IMR-90 (cell line): ENCODE results near the gene ZNF385B. TPM values are rescaled to one million over a fixed set of nuclear protein-coding genes. Genes with fewer than 3 reads are reported as not detected.

Experiments used
- ATAC-seq: fragments of 200-7000 bp; cut with Tn5 transposase; 2 replicates; pipeline ENCODE4 v1.9.1; 2020; ENCODE audit warnings: low read depth, mild to moderate bottlenecking, moderate library complexity
- BruUV-seq: library from RNA; stranded (reverse); fragments of 400-500 nt; replicated peaks from 2 replicates; lab custom pipeline; 2021; lab: Mats Ljungman, UMichigan
- CTCF ChIA-PET: fragments of 300-600 bp; formaldehyde crosslinking; extraction: SDS; loops from one replicate; lab custom pipeline; 2021; ENCODE audit warnings: antibody characterized with exemption; lab: Yijun Ruan, JAX
- POLR2A ChIA-PET: fragments of 300-600 bp; sonication (Branson Sonifier 250); formaldehyde crosslinking; loops from one replicate; lab custom pipeline; 2022; ENCODE audit warnings: antibody characterized with exemption; ENCODE audit not compliant: unreplicated experiment; lab: Charles Lee
- DNase-seq: peaks from one replicate; pipeline ENCODE4 v3.0.0; 2013
- H2AFZ ChIP-seq: replicated peaks from 2 replicates; pipeline ENCODE3; 2013; ENCODE audit warnings: low read length, mild to moderate bottlenecking; ENCODE audit not compliant: poor library complexity
- H2AK5ac ChIP-seq: 2 replicates; pipeline ENCODE4 v1.6.1; 2013; ENCODE audit warnings: low read depth, low read length, inconsistent platforms
- H2AK9ac ChIP-seq: replicated peaks from 2 replicates; pipeline ENCODE3; 2013; ENCODE audit warnings: mild to moderate bottlenecking, low read depth, low read length, moderate library complexity; ENCODE audit not compliant: poor library complexity
- H2BK120ac ChIP-seq: 2 replicates; pipeline ENCODE4 v1.6.1; 2013; ENCODE audit warnings: low read depth, low read length, inconsistent platforms
- H2BK15ac ChIP-seq: 3 replicates; pipeline ENCODE4 v1.6.1; 2013; ENCODE audit warnings: low read depth, low read length, inconsistent platforms
- H2BK20ac ChIP-seq: 2 replicates; pipeline ENCODE4 v1.6.1; 2013; ENCODE audit warnings: low read depth, mild to moderate bottlenecking, inconsistent platforms, low read length, moderate library complexity
- H2BK5ac ChIP-seq: 2 replicates; pipeline ENCODE4 v1.6.1; 2013; ENCODE audit warnings: mild to moderate bottlenecking, low read depth, low read length, inconsistent platforms; ENCODE audit not compliant: poor library complexity, severe bottlenecking
- H3K14ac ChIP-seq: replicated peaks from 2 replicates; pipeline ENCODE4 v1.6.1; 2013; ENCODE audit warnings: low read depth, low read length, inconsistent platforms
- H3K18ac ChIP-seq: 2 replicates; pipeline ENCODE4 v1.6.1; 2013; ENCODE audit warnings: low read depth, low read length, control low read depth
- H3K23ac ChIP-seq: 2 replicates; pipeline ENCODE4 v1.6.1; 2013; ENCODE audit warnings: low read depth, low read length, inconsistent platforms
- H3K27ac ChIP-seq: 2 replicates; pipeline ENCODE4 v1.5.1; 2013; ENCODE audit warnings: mild to moderate bottlenecking, control low read depth, low read length; ENCODE audit not compliant: insufficient read depth
- H3K27me3 ChIP-seq: 2 replicates; pipeline ENCODE4 v1.6.1; 2013; ENCODE audit warnings: low read length; ENCODE audit not compliant: control insufficient read depth, insufficient read depth
- H3K36me3 ChIP-seq: 2 replicates; pipeline ENCODE4 v1.6.1; 2013; ENCODE audit warnings: low read length, mixed read lengths; ENCODE audit not compliant: control insufficient read depth, insufficient read depth
- H3K4ac ChIP-seq: 2 replicates; pipeline ENCODE4 v1.6.1; 2013; ENCODE audit warnings: low read depth, low read length, inconsistent platforms
- H3K4me1 ChIP-seq: 2 replicates; pipeline ENCODE4 v1.6.1; 2013; ENCODE audit warnings: low read length, mixed read lengths; ENCODE audit not compliant: control insufficient read depth, insufficient read depth
- H3K4me2 ChIP-seq: 2 replicates; pipeline ENCODE4 v1.6.1; 2013; ENCODE audit warnings: low read depth, mild to moderate bottlenecking, control low read depth, low read length, moderate library complexity
- H3K4me3 ChIP-seq: 2 replicates; pipeline ENCODE4 v1.5.1; 2013; ENCODE audit warnings: low read depth, mild to moderate bottlenecking, control low read depth, low read length, moderate library complexity; ENCODE audit not compliant: insufficient read depth
- H3K56ac ChIP-seq: 2 replicates; pipeline ENCODE4 v1.6.1; 2013; ENCODE audit warnings: low read length, inconsistent platforms; ENCODE audit not compliant: insufficient read depth; ENCODE audit errors: extremely low read depth
- H3K79me1 ChIP-seq, 2 experiments: 2 replicates each; pipeline ENCODE4 v1.6.1; 2013; ENCODE audit warnings: low read length in 2 of 2, inconsistent platforms in 1 of 2, low read depth in 1 of 2
- H3K9ac ChIP-seq: 2 replicates; pipeline ENCODE4 v1.6.1; 2013; ENCODE audit warnings: low read depth, low read length, control low read depth
- H3K9me1 ChIP-seq: 2 replicates; pipeline ENCODE4 v1.6.1; 2013; ENCODE audit warnings: low read length, inconsistent platforms; ENCODE audit not compliant: insufficient read depth
- H3K9me3 ChIP-seq: 2 replicates; pipeline ENCODE4 v1.6.1; 2013; ENCODE audit warnings: low read length; ENCODE audit not compliant: control insufficient read depth, insufficient read depth
- H4K20me1 ChIP-seq: 2 replicates; pipeline ENCODE4 v1.6.1; 2013; ENCODE audit warnings: low read length, inconsistent platforms; ENCODE audit not compliant: insufficient read depth
- H4K5ac ChIP-seq: 2 replicates; pipeline ENCODE4 v1.6.1; 2013; ENCODE audit warnings: mild to moderate bottlenecking, low read depth, low read length, control low read depth
- H4K8ac ChIP-seq, 2 experiments: 2 replicates each; pipeline ENCODE4 v1.6.1; 2013; ENCODE audit warnings: low read depth in 2 of 2, low read length in 2 of 2, control low read depth in 1 of 2, inconsistent platforms in 1 of 2
- H4K91ac ChIP-seq: 2 replicates; pipeline ENCODE4 v1.6.1; 2013; ENCODE audit warnings: low read depth, low read length, inconsistent platforms; ENCODE audit not compliant: insufficient read depth
- BHLHE40 ChIP-seq: fragments of 150-350 bp; IDR thresholded peaks from 2 replicates; pipeline ENCODE4 v1.6.1; 2016; ENCODE audit warnings: mild to moderate bottlenecking, low read depth, low read length
- CEBPB ChIP-seq: IDR thresholded peaks from 2 replicates; pipeline ENCODE4 v1.6.1; 2012; ENCODE audit warnings: low read depth, low read length, improper control_type of control experiment
- CHD1 ChIP-seq: IDR thresholded peaks from 2 replicates; pipeline ENCODE4 v1.6.1; 2012; ENCODE audit warnings: low read depth, low read length, improper control_type of control experiment
- CTCF ChIP-seq: conservative IDR thresholded peaks from 2 replicates; pipeline ENCODE4 v1.5.1; 2012; ENCODE audit warnings: mild to moderate bottlenecking, low read depth, low read length, improper control_type of control experiment
- FOS ChIP-seq: fragments of 150-350 bp; IDR thresholded peaks from 2 replicates; pipeline ENCODE4 v1.6.1; 2016; ENCODE audit warnings: low read depth, low read length
- MAFK ChIP-seq: IDR thresholded peaks from 2 replicates; pipeline ENCODE4 v1.6.1; 2012; ENCODE audit warnings: low read depth, low read length, improper control_type of control experiment
- MAZ ChIP-seq: IDR thresholded peaks from 2 replicates; pipeline ENCODE4 v1.6.1; 2012; ENCODE audit warnings: low read depth, mild to moderate bottlenecking, low read length, improper control_type of control experiment, moderate library complexity, borderline replicate concordance
- MXI1 ChIP-seq: IDR thresholded peaks from 2 replicates; pipeline ENCODE4 v1.6.1; 2012; ENCODE audit warnings: low read depth, mild to moderate bottlenecking, low read length, moderate library complexity, borderline replicate concordance
- NFE2L2 ChIP-seq: fragments of 150-350 bp; IDR thresholded peaks from 2 replicates; pipeline ENCODE4 v1.6.1; 2016; ENCODE audit warnings: low read depth, mild to moderate bottlenecking, low read length
- POLR2A ChIP-seq: IDR thresholded peaks from 2 replicates; pipeline ENCODE4 v1.6.1; 2012; ENCODE audit warnings: mild to moderate bottlenecking, low read depth, low read length
- RAD21 ChIP-seq: IDR thresholded peaks from 2 replicates; pipeline ENCODE4 v1.6.1; 2012; ENCODE audit warnings: low read length, improper control_type of control experiment
- RCOR1 ChIP-seq: IDR thresholded peaks from 2 replicates; pipeline ENCODE4 v1.6.1; 2012; ENCODE audit warnings: mild to moderate bottlenecking, low read length, improper control_type of control experiment; ENCODE audit not compliant: insufficient replicate concordance
- RFX5 ChIP-seq: IDR thresholded peaks from 2 replicates; pipeline ENCODE4 v1.8.0; 2012; ENCODE audit warnings: low read depth, mild to moderate bottlenecking, low read length, moderate library complexity
- SMC3 ChIP-seq: fragments of 150-350 bp; IDR thresholded peaks from 2 replicates; pipeline ENCODE4 v1.6.1; 2016; ENCODE audit warnings: low read depth, mild to moderate bottlenecking, antibody characterized with exemption, low read length, moderate library complexity
- WGBS, 2 experiments: methylation state at CpG; one replicate each; pipeline versions ENCODE4 v1.1.5 to v1.1.7; 2013; ENCODE audit warnings: missing lambda C conversion rate in 2 of 2; ENCODE audit not compliant: insufficient read length in 1 of 2; ENCODE audit errors: extremely low coverage in 2 of 2; 5-methylcytosine and 5-hydroxymethylcytosine counted together
- dilution Hi-C: fragments of 300-500 bp; cut with HindIII; formaldehyde crosslinking; loops from one replicate; pipeline ENCODE4 v1.14.3; 2018; ENCODE audit warnings: low sequenced_read_pairs; ENCODE audit not compliant: unreplicated experiment
- in situ Hi-C: fragments of 300-500 bp; cut with MboI; formaldehyde crosslinking; loops from 3 replicates; pipeline ENCODE4 v1.14.3; 2019; ENCODE audit warnings: low sequenced_read_pairs, inconsistent platforms, mixed read lengths
- intact Hi-C: fragments of 100-400 bp; cut with micrococcal nuclease; formaldehyde crosslinking; loops from 2 replicates; pipeline ENCODE4 v1.10.0; 2022
- polyA plus RNA-seq, 3 experiments: library from polyadenylated mRNA; depleted of rRNA; stranded (reverse); fragments of >200 nt; gene quantifications; 2 replicates each; pipeline ENCODE4 v1.2.3, GENCODE V29; 2012; ENCODE audit warnings: low replicate concordance in 1 of 3
- total RNA-seq: library from RNA; depleted of rRNA; stranded (reverse); fragments of >200 nt; gene quantifications from 2 replicates; pipeline ENCODE4 v1.2.3, GENCODE V29; 2012
- TF ChIP-seq, protein P1 (sequence below): fragments of 150-350 bp; IDR thresholded peaks from 2 replicates; pipeline ENCODE4 v1.6.1; 2016; ENCODE audit warnings: low read depth, mild to moderate bottlenecking, low read length, moderate library complexity, borderline replicate concordance
- TF ChIP-seq, protein P2 (sequence below): fragments of 150-350 bp; IDR thresholded peaks from 2 replicates; pipeline ENCODE4 v1.6.1; 2017; ENCODE audit warnings: mild to moderate bottlenecking, antibody characterized with exemption, low read length, low read depth

The ZNF385B gene
- total and polyA plus RNA-seq, 2 of the 4 experiments (the other 2 are of a cell fraction): not detected

DNA sequence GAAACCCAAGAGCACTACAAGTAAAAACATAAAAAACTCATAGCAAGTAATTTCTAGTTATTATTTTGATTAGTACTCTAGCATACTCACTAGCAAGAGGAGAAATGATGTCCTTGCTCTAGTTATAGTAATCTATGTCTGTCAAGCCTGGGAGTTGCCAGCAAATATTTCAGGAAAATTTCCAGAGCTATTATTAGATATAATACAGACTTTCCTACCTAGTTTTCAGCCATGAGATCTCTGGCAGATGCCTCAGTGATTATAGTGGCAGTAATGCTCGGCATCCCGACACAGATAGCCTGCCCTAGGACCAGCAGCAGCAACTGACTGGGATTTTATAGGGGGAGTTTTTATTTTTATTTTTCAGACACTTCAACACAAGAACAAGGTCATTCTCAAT is 224.4 kb downstream of the ZNF385B start:
- H2AFZ ChIP-seq: no peak overlapping the region
- no peaks in the 10 kb centered on the region for H3K36me3 ChIP-seq
- no peak overlapping the region for H3K23ac ChIP-seq
- no peak overlapping the region for H3K56ac ChIP-seq
- ChIA-PET POLR2A (no interaction called here), CTCF (interaction anchor here (0.6 kb wide), 1 partner anchor 14 kb away, joined by 3 read pairs; no protein-coding TSS in a partner anchor)
- dilution Hi-C loops (no loop called here), in situ Hi-C loops (no loop called here), intact Hi-C loops (no loop called here)
- H4K5ac ChIP-seq: no peak overlapping the region
- no peak overlapping the region for H3K9ac ChIP-seq
- H3K4me1 ChIP-seq: no peaks in the 10 kb centered on the region
- no peak overlapping the region for H3K27ac ChIP-seq
- no peak overlapping the region for H3K4me2 ChIP-seq
- TF ChIP-seq, protein P1, sequence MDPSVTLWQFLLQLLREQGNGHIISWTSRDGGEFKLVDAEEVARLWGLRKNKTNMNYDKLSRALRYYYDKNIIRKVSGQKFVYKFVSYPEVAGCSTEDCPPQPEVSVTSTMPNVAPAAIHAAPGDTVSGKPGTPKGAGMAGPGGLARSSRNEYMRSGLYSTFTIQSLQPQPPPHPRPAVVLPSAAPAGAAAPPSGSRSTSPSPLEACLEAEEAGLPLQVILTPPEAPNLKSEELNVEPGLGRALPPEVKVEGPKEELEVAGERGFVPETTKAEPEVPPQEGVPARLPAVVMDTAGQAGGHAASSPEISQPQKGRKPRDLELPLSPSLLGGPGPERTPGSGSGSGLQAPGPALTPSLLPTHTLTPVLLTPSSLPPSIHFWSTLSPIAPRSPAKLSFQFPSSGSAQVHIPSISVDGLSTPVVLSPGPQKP: no peak
- TF ChIP-seq MAFK: no peak
- no peak for TF ChIP-seq NFE2L2
- no peak for TF ChIP-seq CTCF
- TF ChIP-seq SMC3: no peak
- TF ChIP-seq POLR2A: no peak
- no peak for TF ChIP-seq MAZ
- TF ChIP-seq, protein P2, sequence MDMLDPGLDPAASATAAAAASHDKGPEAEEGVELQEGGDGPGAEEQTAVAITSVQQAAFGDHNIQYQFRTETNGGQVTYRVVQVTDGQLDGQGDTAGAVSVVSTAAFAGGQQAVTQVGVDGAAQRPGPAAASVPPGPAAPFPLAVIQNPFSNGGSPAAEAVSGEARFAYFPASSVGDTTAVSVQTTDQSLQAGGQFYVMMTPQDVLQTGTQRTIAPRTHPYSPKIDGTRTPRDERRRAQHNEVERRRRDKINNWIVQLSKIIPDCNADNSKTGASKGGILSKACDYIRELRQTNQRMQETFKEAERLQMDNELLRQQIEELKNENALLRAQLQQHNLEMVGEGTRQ: no peak
- no peak for TF ChIP-seq RAD21
- TF ChIP-seq CHD1: no peak
- no peak for TF ChIP-seq RCOR1
- TF ChIP-seq BHLHE40: no peak
- no peak for TF ChIP-seq MXI1
- no peak for TF ChIP-seq RFX5
- no peak for TF ChIP-seq FOS
- TF ChIP-seq CEBPB: no peak
- H3K27me3 ChIP-seq: no peaks in the 10 kb centered on the region
- H2BK15ac ChIP-seq: no peak overlapping the region
- no peak for DNase-seq
- no peak overlapping the region for H2BK5ac ChIP-seq
- H3K9me1 ChIP-seq: no peaks in the 10 kb centered on the region
- no CpG with 5 or more reads among the region's 2 CpGs for WGBS, 2 experiments
- H2BK120ac ChIP-seq: no peak overlapping the region
- H3K14ac ChIP-seq: no peak overlapping the region
- no peak overlapping the region for H2BK20ac ChIP-seq
- ATAC-seq: no peak
- BruUV-seq: no TSS peak
- no peak overlapping the region for H4K8ac ChIP-seq
- no peak overlapping the region for H2AK9ac ChIP-seq
- no peaks in the 10 kb centered on the region for H3K79me1 ChIP-seq
- no peak overlapping the region for H3K4me3 ChIP-seq
- no peaks in the 10 kb centered on the region for H3K9me3 ChIP-seq
- H3K18ac ChIP-seq: no peak overlapping the region
- H4K91ac ChIP-seq: no peak overlapping the region
- no peak overlapping the region for H3K4ac ChIP-seq
- H4K20me1 ChIP-seq: no peaks in the 10 kb centered on the region
- no peak overlapping the region for H2AK5ac ChIP-seq
